AG08396 (cell line): ENCODE measurements around the gene CDK1.
"Not testable (repeated sequence)": the region's sequence is repeated elsewhere in the genome, so short reads cannot be mapped to it uniquely, and the experiment has no call there.

ENCODE experiments used
- DNase-seq: peaks from one replicate; pipeline ENCODE4 v3.0.0; 2012; ENCODE audit warnings: low spot score, mixed read lengths

Gene CDK1

GRCh38 chr10:60816628-60817397 is 38.5 kb downstream of the CDK1 start:
- peak; percentile 70 for DNase-seq

DNA sequence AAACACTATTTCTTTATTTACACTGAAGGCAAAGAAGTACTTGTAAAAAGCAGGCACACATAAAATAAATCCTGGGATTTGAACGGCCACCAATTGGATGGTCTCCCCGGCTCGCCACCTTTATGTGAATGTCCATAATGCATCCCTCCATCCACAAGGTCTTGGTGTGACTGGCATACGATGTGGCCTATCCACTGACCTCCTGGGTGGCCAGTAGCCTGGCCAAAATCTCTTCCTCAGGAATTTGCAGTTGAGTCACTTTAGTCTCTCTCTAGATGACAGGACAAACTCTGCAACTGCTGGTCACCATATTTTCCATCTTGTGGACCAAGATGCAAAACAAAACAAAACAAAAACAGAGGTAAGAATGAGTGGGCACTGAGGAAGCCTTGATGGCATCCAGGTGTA is 39.1 kb downstream of the CDK1 start:
- peak; percentile 33 for DNase-seq

DNA sequence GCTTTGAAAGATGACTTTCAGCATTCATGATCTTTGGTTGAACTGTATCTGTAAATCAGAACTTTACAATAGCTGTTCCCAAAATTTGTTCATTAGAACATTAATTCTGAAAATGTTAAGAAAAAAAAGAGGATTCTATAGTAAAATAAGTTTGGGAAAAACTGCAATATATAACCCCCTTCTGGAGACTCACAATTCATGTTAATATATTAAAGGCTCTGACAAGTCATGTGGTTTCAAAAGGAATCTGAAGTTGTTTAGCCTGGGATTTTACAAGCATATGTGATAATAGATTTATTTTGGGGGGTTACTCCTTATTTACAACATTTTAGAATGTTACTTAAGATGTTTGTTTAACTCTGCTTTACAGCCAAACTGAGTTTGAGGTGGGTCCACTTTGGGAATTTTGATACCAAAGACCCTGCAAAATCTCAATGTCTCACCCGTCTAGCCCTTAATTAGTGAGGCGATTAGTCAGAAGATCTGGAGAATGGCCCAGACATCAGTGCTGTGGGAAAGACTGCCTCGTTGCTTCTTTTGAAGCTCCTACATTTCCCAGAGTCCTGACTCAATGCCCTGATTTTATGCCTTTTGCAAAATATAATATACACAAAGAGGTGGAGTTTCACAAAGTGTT is 40.0 kb downstream of the CDK1 start:
- peak; percentile 31 for DNase-seq

GRCh38 chr10:60819271-60819670 is 41.0 kb downstream of the CDK1 start:
- no peak for DNase-seq

GRCh38 chr10:60820093-60820754 is 41.9 kb downstream of the CDK1 start:
- DNase-seq: no peak

DNA sequence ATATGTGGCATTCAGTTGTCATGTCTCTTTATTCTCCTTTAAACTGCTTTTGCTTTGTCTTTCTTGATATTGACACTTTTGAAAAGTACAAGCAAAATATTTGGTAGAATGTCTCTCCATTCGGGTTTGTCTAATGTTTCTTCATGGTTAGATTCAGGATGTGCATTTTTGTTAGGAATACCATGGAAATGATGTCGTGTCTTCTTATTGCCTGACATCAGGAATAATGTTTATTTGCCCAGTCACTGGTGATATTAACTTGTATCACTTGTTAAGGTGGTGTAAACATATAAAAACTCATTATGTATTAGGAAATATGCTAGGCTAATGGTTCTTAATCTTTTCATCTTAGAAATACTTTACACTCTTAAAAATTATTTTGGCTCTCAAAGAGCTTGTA is 43.4 kb downstream of the CDK1 start:
- DNase-seq: no peak

GRCh38 chr10:60822809-60823208 is 44.5 kb downstream of the CDK1 start:
- no peak for DNase-seq

DNA sequence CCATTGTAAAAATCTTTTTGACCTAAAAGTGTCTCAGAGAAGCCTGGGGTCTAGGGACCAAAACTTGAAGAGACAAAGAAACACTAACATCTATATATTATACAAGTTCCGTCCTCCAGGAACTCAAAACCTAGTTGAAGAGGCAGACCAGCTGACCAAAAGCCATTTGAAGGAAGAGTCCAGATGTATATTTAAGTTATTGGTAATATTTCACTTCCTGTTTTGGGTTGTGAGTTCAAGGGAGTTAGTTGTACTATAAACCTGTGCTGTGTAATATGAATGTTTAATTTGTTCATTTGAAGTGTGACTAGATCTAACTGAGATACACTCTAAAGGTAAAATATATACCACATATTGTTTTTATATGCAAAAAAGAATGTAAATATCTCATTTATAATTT is 45.0 kb downstream of the CDK1 start:
- DNase-seq: no peak

- DNase-seq: no peak
These were observed 47.2 kb downstream of the CDK1 start for GRCh38 chr10:60825520-60825919.

DNA sequence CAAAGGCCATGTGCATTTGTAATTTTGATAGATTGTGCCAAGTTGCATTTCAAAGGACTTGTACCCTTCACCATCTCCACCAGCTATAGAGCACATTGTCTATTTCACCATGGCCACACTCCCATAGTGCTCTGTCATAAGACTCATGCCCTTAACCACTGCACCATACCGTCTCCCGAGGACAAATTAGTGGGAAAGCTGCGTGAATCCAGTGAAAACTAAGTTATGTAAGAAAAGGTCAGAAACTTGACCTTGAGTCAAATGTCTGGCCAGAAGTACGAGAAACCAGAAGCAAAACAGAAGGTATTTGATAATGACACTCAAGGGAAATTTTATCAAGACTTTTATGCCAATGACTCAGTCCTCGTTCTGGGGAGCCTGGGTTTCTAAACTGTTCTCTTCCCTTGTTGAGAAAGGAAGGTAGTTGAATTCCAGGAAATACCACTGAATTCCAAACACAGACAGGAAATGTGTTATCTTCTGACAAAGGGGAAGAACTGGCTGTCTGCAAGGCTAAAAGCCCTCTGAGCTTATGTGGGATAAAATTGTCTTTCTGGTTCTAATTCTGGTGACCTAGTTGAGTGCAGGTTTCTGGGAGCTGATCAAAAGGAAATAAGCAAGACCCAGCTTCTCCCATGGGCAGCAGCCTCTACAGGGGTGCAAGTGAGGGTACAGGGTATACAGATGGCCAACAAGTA is 49.7 kb downstream of the CDK1 start:
- peak; percentile 31 for DNase-seq

DNA sequence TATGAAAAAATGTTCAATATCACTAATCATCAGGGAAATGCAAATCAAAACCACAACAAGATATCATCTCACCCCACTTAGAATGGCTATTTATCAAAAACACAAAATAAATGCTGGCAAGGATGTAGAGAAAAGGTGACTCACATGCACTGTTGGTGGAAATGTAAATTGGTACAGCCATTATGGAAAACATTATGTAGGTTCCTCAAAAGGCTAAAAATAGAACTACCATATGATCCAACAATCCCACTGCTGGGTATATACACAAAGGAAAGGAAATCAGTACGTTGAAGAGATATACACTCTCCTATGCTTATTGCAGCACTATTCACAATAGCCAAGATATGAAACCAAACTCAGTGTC is 50.2 kb downstream of the CDK1 start:
- DNase-seq: no peak

GRCh38 chr10:60832136-60832535 is 53.9 kb downstream of the CDK1 start:
- not testable (repeated sequence) for DNase-seq

- DNase-seq: no peak
These were observed 56.1 kb downstream of the CDK1 start for GRCh38 chr10:60834401-60834800.

DNA sequence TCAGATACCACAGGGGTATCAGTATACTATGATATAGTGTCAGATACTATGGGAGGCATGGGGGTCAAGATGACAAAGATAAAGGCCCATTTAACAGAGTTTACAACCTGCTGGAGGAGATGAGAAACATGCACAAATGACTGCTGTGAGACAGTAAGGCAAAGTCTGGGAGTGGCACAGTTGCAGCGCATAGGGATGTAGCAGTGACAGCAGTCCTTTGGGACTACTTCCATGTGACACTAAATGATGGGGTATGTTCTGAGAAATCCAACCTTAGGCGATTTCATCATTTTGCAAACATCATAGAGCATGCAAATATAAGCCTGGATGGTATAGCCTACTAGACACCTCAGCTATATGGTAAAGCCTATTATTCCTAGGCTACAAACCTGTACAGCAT is 56.8 kb downstream of the CDK1 start:
- DNase-seq: no peak

- not testable (repeated sequence) for DNase-seq
These were observed 62.9 kb downstream of the CDK1 start for GRCh38 chr10:60841227-60841626.

DNA sequence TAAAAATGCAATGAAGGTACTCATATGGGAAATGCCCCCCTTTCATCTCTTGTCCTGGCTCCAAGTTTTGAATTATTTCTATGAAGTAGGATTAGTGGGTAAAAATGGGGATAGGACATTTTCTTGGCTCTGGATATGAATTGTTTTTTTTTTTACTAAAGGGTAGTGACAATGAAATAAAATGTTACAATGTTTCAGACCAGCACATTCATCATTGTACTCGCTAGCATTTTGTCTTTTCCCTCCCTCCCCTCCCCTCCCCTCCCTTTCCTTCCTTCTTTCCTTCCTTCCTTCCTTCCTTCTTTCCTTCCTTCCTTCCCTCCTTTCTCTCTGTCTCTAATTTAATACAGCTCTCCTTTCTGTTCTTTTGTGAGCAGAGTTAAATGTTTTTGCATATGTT is 64.4 kb downstream of the CDK1 start:
- no peak for DNase-seq
